Measurements from ENCODE around the gene LPIN1. TPM values are rescaled to one million over a fixed set of nuclear protein-coding genes. Genes with fewer than 3 reads are reported as not detected.

Gene LPIN1
- total RNA-seq, 1 experiment from 2014 or later = 13.9 TPM

GRCh38 chr2:11872247-11872947 is 126.0 kb downstream of the LPIN1 start:
- POLR2A ChIA-PET = no interaction called here

More at GRCh38 chr2:11872247-11872947, 126.0 kb downstream of the LPIN1 start:
- no peak for DNase-seq (ENCODE audit: low spot score)
- no peak for TF ChIP-seq ERG (CRISPR knock-in tag; IDR thresholded peaks at IDR 0.05)
- TF ChIP-seq GTF2I (CRISPR knock-in tag; conservative IDR thresholded peaks at IDR 0.05) = no peak
- TF ChIP-seq ZSCAN18 (CRISPR knock-in tag; IDR thresholded peaks at IDR 0.05) = no peak
- TF ChIP-seq JUN (CRISPR knock-in tag; IDR thresholded peaks at IDR 0.05) = no peak
- TF ChIP-seq ZMAT4 (CRISPR knock-in tag; IDR thresholded peaks at IDR 0.05) = no peak
- TF ChIP-seq NR3C1 (CRISPR knock-in tag; conservative IDR thresholded peaks at IDR 0.05; ENCODE audit: low read depth) = no peak
- TF ChIP-seq ZNF263 (CRISPR knock-in tag; IDR thresholded peaks at IDR 0.05; ENCODE audit: low read depth) = no peak
- TF ChIP-seq NFYB (CRISPR knock-in tag; conservative IDR thresholded peaks at IDR 0.05; ENCODE audit: low read depth) = no peak
- TF ChIP-seq NFATC4 (CRISPR knock-in tag; IDR thresholded peaks at IDR 0.05) = no peak
- no peak for TF ChIP-seq AFF4 (CRISPR knock-in tag; IDR thresholded peaks at IDR 0.05; ENCODE audit: borderline replicate concordance)
- TF ChIP-seq NR1H2 (CRISPR knock-in tag; IDR thresholded peaks at IDR 0.05) = no peak
- no peak for TF ChIP-seq TEAD4 (CRISPR knock-in tag; IDR thresholded peaks at IDR 0.05)
- TF ChIP-seq IRF2 (CRISPR knock-in tag; IDR thresholded peaks at IDR 0.05; ENCODE audit: borderline replicate concordance, low read depth) = no peak
- TF ChIP-seq PRRX2 (CRISPR knock-in tag; IDR thresholded peaks at IDR 0.05) = no peak
- TF ChIP-seq FOXP1 (CRISPR knock-in tag; IDR thresholded peaks at IDR 0.05; ENCODE audit: borderline replicate concordance) = no peak
- TF ChIP-seq ZNF138 (CRISPR knock-in tag; conservative IDR thresholded peaks at IDR 0.05) = no peak
- no peak for TF ChIP-seq RELA (CRISPR knock-in tag; IDR thresholded peaks at IDR 0.05; ENCODE audit: borderline replicate concordance)
- TF ChIP-seq MLX (CRISPR knock-in tag; IDR thresholded peaks at IDR 0.05) = no peak
- TF ChIP-seq CREM (CRISPR knock-in tag; IDR thresholded peaks at IDR 0.05) = no peak
- CTCF ChIA-PET = interaction anchor here (2.9 kb wide), 1 partner anchor 9 kb away, joined by 13 read pairs; no protein-coding TSS in a partner anchor
- Mint-ChIP-seq H3K27ac (no peak overlapping the region), H3K27me3 (ENCODE audit: low read depth) (no peaks in the 10 kb centered on the region; the same call in 1 of the 2 replicates), H3K4me3 (no peak overlapping the region), H3K36me3 (peaks cover 3% of the 10 kb centered on the region; the same call in 1 of the 2 replicates), H3K9me3 (peaks cover 7% of the 10 kb centered on the region), H3K4me1 (peaks cover 33% of the 10 kb centered on the region)
- ATAC-seq = no peak
